ENCODE results near the gene RTL5.

RTL5 gene

GRCh38 chrX:72088761-72089160, 43.0 kb downstream of the RTL5 start:
- no peak overlapping the region for H3K18ac ChIP-seq (ENCODE audit: low read depth in 1 of 2, low read length in 2 of 2)
- H3K23ac ChIP-seq (ENCODE audit: low read length in 2 of 2) = no peak overlapping the region
- no peak overlapping the region for H2BK120ac ChIP-seq (ENCODE audit: low read depth, low read length)
- H3K4me3 ChIP-seq (ENCODE audit: insufficient read depth in 1 of 2, low read depth in 1 of 2, low read length in 2 of 2) = no peak overlapping the region
- no peak overlapping the region for H4K91ac ChIP-seq (ENCODE audit: low read length)
- H3K14ac ChIP-seq (ENCODE audit: low read length in 2 of 2) = no peak overlapping the region
- H3K9me3 ChIP-seq (ENCODE audit: control insufficient read depth, low read length) = no peaks in the 10 kb centered on the region
- H3K4ac ChIP-seq (ENCODE audit: low read depth in 1 of 2, low read length in 2 of 2) = no peak overlapping the region
- 87% methylated on average over 6 of the region's 6 CpGs for WGBS
- no peaks in the 10 kb centered on the region for H3K36me3 ChIP-seq (ENCODE audit: control insufficient read depth in 1 of 2, insufficient read depth in 2 of 2, low read depth in 1 of 2, low read length in 2 of 2)
- no peak overlapping the region for H3K9ac ChIP-seq (ENCODE audit: low read length)
- no peaks in the 10 kb centered on the region for H3K79me1 ChIP-seq (replicated peaks; ENCODE audit: low read length, poor library complexity, severe bottlenecking)
- no peak overlapping the region for H2BK15ac ChIP-seq (ENCODE audit: low read depth, poor library complexity, severe bottlenecking)
- H2BK5ac ChIP-seq (ENCODE audit: low read depth, low read length, poor library complexity, severe bottlenecking) = no peak overlapping the region
- H4K8ac ChIP-seq (ENCODE audit: low read length) = no peak overlapping the region
- H3K4me1 ChIP-seq (ENCODE audit: control insufficient read depth, insufficient read depth, low read depth, low read length) = no peaks in the 10 kb centered on the region
- no peak overlapping the region for H2BK12ac ChIP-seq (ENCODE audit: low read length in 2 of 2)
- peaks cover 0 to 47% of the 10 kb centered on the region in 2 experiments for H3K27me3 ChIP-seq (ENCODE audit: control insufficient read depth in 1 of 2, insufficient read depth in 1 of 2, low read length in 2 of 2)
- no peak overlapping the region for H3K27ac ChIP-seq (ENCODE audit: low read length, poor library complexity, severe bottlenecking)
- no peak overlapping the region for H2AFZ ChIP-seq (ENCODE audit: low read depth, low read length)
- no peak overlapping the region for H3K4me2 ChIP-seq (ENCODE audit: low read length, poor library complexity, severe bottlenecking)
- H2AK5ac ChIP-seq (ENCODE audit: low read length, severe bottlenecking) = no peak overlapping the region
- no peak for DNase-seq

GRCh38 chrX:72086995-72087394, 44.7 kb downstream of the RTL5 start:
- H2AFZ ChIP-seq (ENCODE audit: low read depth, low read length) = no peak overlapping the region
- no peak overlapping the region for H2BK12ac ChIP-seq (ENCODE audit: low read length in 2 of 2)
- H3K36me3 ChIP-seq (ENCODE audit: control insufficient read depth in 1 of 2, insufficient read depth in 2 of 2, low read depth in 1 of 2, low read length in 2 of 2) = no peaks in the 10 kb centered on the region
- H2BK15ac ChIP-seq (ENCODE audit: low read depth, poor library complexity, severe bottlenecking) = no peak overlapping the region
- no peak overlapping the region for H2AK5ac ChIP-seq (ENCODE audit: low read length, severe bottlenecking)
- no peak overlapping the region for H3K23ac ChIP-seq (ENCODE audit: low read length in 2 of 2)
- no peaks in the 10 kb centered on the region for H3K4me1 ChIP-seq (ENCODE audit: control insufficient read depth, insufficient read depth, low read depth, low read length)
- H2BK5ac ChIP-seq (ENCODE audit: low read depth, low read length, poor library complexity, severe bottlenecking) = no peak overlapping the region
- no peak for DNase-seq
- no peak overlapping the region for H3K4me3 ChIP-seq (ENCODE audit: insufficient read depth in 1 of 2, low read depth in 1 of 2, low read length in 2 of 2)
- H3K27ac ChIP-seq (ENCODE audit: low read length, poor library complexity, severe bottlenecking) = no peak overlapping the region
- no peak overlapping the region for H4K8ac ChIP-seq (ENCODE audit: low read length)
- H3K4ac ChIP-seq (ENCODE audit: low read depth in 1 of 2, low read length in 2 of 2) = no peak overlapping the region
- no peak overlapping the region for H3K18ac ChIP-seq (ENCODE audit: low read depth in 1 of 2, low read length in 2 of 2)
- peaks cover 0 to 44% of the 10 kb centered on the region in 2 experiments for H3K27me3 ChIP-seq (ENCODE audit: control insufficient read depth in 1 of 2, insufficient read depth in 1 of 2, low read length in 2 of 2)
- H3K9me3 ChIP-seq (ENCODE audit: control insufficient read depth, low read length) = no peaks in the 10 kb centered on the region
- no peaks in the 10 kb centered on the region for H3K79me1 ChIP-seq (replicated peaks; ENCODE audit: low read length, poor library complexity, severe bottlenecking)
- no CpG with 5 or more reads among the region's 1 CpG for WGBS
- no peak overlapping the region for H3K14ac ChIP-seq (ENCODE audit: low read length in 2 of 2)
- no peak overlapping the region for H2BK120ac ChIP-seq (ENCODE audit: low read depth, low read length)
- no peak overlapping the region for H3K4me2 ChIP-seq (ENCODE audit: low read length, poor library complexity, severe bottlenecking)
- no peak overlapping the region for H3K9ac ChIP-seq (ENCODE audit: low read length)
- no peak overlapping the region for H4K91ac ChIP-seq (ENCODE audit: low read length)

- Histone ChIP-seq H2AFZ (ENCODE audit: low read depth, low read length) (no peak overlapping the region), H2BK15ac (ENCODE audit: low read depth, poor library complexity, severe bottlenecking) (no peak overlapping the region), H3K14ac (ENCODE audit: low read length in 2 of 2) (no peak overlapping the region), H2BK12ac (ENCODE audit: low read length in 2 of 2) (no peak overlapping the region), H3K36me3 (ENCODE audit: control insufficient read depth in 1 of 2, insufficient read depth in 2 of 2, low read depth in 1 of 2, low read length in 2 of 2) (no peaks in the 10 kb centered on the region), H3K9me3 (ENCODE audit: control insufficient read depth, low read length) (no peaks in the 10 kb centered on the region), H2BK5ac (ENCODE audit: low read depth, low read length, poor library complexity, severe bottlenecking) (no peak overlapping the region), H3K4ac (ENCODE audit: low read depth in 1 of 2, low read length in 2 of 2) (no peak overlapping the region), H3K18ac (ENCODE audit: low read depth in 1 of 2, low read length in 2 of 2) (no peak overlapping the region), H3K23ac (ENCODE audit: low read length in 2 of 2) (no peak overlapping the region), H3K27me3 (ENCODE audit: control insufficient read depth in 1 of 2, insufficient read depth in 1 of 2, low read length in 2 of 2) (peaks cover 0 to 47% of the 10 kb centered on the region in 2 experiments), H2AK5ac (ENCODE audit: low read length, severe bottlenecking) (no peak overlapping the region), H3K4me3 (ENCODE audit: insufficient read depth in 1 of 2, low read depth in 1 of 2, low read length in 2 of 2) (no peak overlapping the region), H4K91ac (ENCODE audit: low read length) (no peak overlapping the region), H3K27ac (ENCODE audit: low read length, poor library complexity, severe bottlenecking) (no peak overlapping the region), H3K4me1 (ENCODE audit: control insufficient read depth, insufficient read depth, low read depth, low read length) (peaks cover 6% of the 10 kb centered on the region), H3K4me2 (ENCODE audit: low read length, poor library complexity, severe bottlenecking) (no peak overlapping the region), H2BK120ac (ENCODE audit: low read depth, low read length) (no peak overlapping the region), H3K9ac (ENCODE audit: low read length) (no peak overlapping the region), H4K8ac (ENCODE audit: low read length) (no peak overlapping the region), H3K79me1 (replicated peaks; ENCODE audit: low read length, poor library complexity, severe bottlenecking) (no peaks in the 10 kb centered on the region)
- DNase-seq = no peak
- WGBS = 25% methylated on average over 1 of the region's 1 CpG
These were observed 47.6 kb downstream of the RTL5 start for GRCh38 chrX:72084114-72084513.

- Histone ChIP-seq H4K91ac (ENCODE audit: low read length) (no peak overlapping the region), H3K18ac (ENCODE audit: low read depth in 1 of 2, low read length in 2 of 2) (no peak overlapping the region), H2AFZ (ENCODE audit: low read depth, low read length) (no peak overlapping the region), H3K79me1 (replicated peaks; ENCODE audit: low read length, poor library complexity, severe bottlenecking) (no peaks in the 10 kb centered on the region), H3K4me2 (ENCODE audit: low read length, poor library complexity, severe bottlenecking) (no peak overlapping the region), H3K9ac (ENCODE audit: low read length) (no peak overlapping the region), H2BK12ac (ENCODE audit: low read length in 2 of 2) (no peak overlapping the region), H3K23ac (ENCODE audit: low read length in 2 of 2) (no peak overlapping the region), H3K9me3 (ENCODE audit: control insufficient read depth, low read length) (no peaks in the 10 kb centered on the region), H2BK5ac (ENCODE audit: low read depth, low read length, poor library complexity, severe bottlenecking) (no peak overlapping the region), H3K4ac (ENCODE audit: low read depth in 1 of 2, low read length in 2 of 2) (no peak overlapping the region), H3K36me3 (ENCODE audit: control insufficient read depth in 1 of 2, insufficient read depth in 2 of 2, low read depth in 1 of 2, low read length in 2 of 2) (no peaks in the 10 kb centered on the region), H3K4me3 (ENCODE audit: insufficient read depth in 1 of 2, low read depth in 1 of 2, low read length in 2 of 2) (no peak overlapping the region), H3K4me1 (ENCODE audit: control insufficient read depth, insufficient read depth, low read depth, low read length) (peaks cover 6% of the 10 kb centered on the region), H3K27ac (ENCODE audit: low read length, poor library complexity, severe bottlenecking) (no peak overlapping the region), H2BK15ac (ENCODE audit: low read depth, poor library complexity, severe bottlenecking) (no peak overlapping the region), H4K8ac (ENCODE audit: low read length) (no peak overlapping the region), H3K14ac (ENCODE audit: low read length in 2 of 2) (no peak overlapping the region), H3K27me3 (ENCODE audit: control insufficient read depth in 1 of 2, insufficient read depth in 1 of 2, low read length in 2 of 2) (peaks cover 0 to 51% of the 10 kb centered on the region in 2 experiments), H2AK5ac (ENCODE audit: low read length, severe bottlenecking) (no peak overlapping the region), H2BK120ac (ENCODE audit: low read depth, low read length) (no peak overlapping the region)
- WGBS = 100% methylated on average over 2 of the region's 2 CpGs
- no peak for DNase-seq
These were observed 48.4 kb downstream of the RTL5 start for GRCh38 chrX:72083291-72083690.

Data from mesenchymal stem cell (in vitro differentiated cells and primary cell).